OCI-M2 (cell line): ENCODE data around the gene TFCP2L1.

Source experiments
- DNase-seq: peaks from one replicate; lab custom pipeline; 2025; ENCODE audit not compliant: unreplicated experiment; lab: John Stamatoyannopoulos, UW

Gene TFCP2L1

DNA sequence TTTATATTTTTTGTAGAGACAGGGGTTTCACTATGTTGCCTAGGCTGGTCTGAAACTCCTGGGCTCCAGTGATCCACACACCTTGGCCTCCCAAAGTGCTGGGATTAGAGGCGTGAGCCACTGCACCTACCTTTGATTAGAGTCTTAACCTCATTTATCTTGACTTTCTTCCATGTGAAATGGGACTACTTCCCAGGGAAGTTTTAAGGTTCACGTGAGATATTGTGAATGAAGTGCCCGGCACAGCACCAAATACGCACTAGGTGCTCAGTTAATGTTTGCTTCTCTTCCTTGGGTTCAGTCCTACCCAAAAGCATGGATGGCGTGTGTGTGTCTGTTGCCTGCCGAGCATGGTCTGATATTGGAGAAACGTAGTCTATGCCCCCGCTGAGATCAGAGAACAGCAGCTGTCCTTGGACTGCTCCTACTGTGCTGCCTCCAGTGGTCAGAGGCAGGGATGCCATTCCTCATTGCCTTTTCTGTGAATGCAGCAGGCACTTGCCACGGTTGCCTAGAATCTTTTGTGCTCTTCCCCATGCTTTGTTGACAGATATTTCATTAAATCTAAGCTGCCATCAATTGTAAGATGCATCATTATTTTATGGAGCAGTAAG, 12.3 kb upstream of the TFCP2L1 start:
- DNase-seq, result no peak

GRCh38 chr2:121295911-121296650, 11.1 kb upstream of the TFCP2L1 start:
- no peak for DNase-seq

DNA sequence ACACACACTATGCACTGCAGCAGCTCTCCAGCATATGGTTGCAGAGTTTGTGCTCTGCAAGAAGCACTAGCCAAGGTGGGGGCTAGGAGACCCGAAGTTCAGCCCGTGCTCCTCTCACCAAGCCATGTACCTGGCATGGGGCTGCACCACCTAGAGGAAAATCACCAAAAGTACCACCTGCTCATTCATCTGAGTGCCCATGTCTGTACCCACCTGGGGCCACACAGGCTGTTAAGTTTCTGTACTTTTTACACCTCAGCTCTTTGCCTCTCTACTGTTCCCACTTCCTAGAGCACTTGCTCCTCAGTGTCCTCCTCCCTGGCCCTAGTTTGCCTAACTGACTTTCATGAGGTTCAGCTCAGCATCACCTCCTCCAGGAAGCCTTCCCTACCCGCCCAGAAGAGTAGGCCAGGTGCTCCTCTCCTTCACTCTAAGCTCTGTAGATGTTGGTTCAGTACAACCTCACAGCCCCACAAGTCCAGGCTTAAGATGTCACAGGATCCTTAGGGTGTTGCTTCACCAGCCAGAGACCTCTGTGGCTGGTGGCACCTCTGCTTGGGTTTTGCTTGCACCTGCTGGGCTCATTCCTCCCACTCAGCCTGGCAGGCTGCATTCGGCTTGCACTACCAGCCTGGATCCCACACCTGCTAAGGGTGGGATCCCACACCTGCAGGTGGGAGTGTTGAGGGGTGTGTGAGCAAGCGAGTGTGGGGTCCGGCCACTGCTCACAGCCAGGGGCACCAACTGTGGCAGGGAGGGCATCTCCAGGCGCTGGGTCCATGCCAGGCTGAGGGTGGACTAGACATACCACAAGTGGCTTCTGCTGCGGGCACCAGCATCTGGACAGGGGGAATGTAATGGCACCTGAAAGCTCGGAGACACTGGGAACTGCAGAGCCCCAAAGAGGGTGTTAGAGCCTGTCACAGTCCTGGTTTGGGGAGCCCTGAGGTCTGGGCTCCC, 10.2 kb upstream of the TFCP2L1 start:
- DNase-seq, result no peak

DNA sequence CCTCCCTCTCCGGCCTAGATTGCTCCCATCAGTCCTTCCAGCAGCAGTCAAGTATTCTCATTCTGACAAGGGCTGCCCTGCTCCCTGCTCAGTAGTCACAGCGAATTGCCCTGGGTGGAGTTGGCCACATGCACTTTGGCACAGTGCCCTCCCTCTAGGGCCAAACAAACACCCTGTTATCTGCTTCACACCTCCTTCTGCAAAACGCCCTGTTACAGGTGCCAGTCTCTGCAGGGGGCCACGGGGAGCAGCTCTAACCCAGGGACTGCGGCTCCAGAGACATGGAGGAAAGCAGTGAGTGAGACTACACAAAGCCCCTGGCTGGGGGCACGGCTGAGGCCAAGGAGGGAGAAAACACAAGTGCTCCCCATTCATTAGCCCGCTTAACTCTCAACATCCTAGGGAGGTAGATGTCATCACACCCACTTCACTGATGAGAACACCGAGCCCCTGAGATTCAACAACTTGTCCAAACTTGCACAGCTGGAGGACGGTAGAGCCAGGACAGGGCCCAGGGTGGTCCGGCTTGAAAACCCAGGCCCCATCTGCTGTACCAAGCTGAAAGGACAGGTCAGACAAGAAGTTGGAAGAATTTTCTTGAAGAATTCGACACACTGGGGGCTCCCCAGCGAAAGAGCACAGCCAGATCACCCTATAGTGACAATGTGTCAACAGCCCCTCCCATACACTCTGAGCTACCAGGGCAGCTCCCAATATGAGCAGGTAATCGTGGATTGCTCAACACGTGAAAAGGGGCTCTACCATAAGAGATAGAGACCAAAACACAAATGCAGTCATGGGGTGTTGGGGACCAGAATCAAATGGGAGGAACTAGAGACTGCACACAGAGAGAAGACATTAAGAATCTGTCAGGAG, 8.7 kb upstream of the TFCP2L1 start:
- no peak for DNase-seq

DNA sequence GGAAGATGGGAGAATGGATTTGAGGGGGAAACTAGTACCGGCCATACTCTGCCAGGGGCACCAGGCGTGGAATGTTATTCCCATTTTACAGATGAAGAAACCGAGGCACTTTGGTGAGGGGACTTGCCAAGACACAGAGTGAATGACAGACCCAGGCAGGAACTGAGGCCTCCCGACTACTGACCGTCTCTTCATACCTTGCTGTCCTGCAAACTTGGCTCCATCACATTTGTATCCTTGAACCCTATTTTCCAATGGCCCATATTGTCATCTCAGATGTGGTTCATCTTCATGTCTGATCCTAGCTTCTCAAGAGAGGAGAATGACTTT, 6.2 kb upstream of the TFCP2L1 start:
- DNase-seq, result no peak

- DNase-seq, result no peak
These were observed 4.3 kb upstream of the TFCP2L1 start for GRCh38 chr2:121289271-121289670.

DNA sequence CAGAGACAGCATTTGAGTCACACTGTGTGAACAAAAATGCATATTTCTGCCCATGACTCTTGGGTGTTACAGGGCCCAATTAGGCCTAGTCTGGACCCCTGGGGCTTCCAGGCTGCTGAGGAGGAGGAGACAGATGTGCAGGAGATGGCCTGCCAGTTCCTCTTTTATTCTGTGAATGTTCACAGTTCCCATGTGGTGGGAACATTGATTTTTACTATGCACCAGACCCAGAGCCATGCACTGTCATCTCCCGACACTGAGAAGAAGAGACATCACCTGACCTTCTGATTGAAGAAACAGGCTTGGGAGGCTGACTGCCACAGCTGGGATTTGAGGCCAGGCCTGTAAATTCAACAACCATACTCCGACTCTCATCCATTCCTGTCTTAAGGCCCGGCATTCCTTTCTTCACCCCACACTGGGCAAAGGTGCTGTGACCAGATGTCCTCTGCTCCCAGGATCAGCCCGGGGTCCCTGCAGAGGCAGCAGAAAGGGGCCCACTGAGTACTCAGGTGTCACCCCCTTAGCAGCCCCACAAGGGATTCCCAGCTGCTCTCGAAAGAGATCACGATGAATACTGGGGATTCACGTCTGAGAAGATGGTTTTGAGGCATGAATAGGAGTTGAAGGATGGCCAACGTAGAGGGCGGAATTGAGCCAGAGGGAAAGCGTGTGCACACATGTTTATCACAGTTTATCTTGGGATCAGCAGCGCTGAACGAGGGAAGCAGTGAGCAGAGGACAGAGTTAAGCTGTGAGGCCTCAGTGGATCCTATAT, 3.6 kb upstream of the TFCP2L1 start:
- no peak for DNase-seq

DNA sequence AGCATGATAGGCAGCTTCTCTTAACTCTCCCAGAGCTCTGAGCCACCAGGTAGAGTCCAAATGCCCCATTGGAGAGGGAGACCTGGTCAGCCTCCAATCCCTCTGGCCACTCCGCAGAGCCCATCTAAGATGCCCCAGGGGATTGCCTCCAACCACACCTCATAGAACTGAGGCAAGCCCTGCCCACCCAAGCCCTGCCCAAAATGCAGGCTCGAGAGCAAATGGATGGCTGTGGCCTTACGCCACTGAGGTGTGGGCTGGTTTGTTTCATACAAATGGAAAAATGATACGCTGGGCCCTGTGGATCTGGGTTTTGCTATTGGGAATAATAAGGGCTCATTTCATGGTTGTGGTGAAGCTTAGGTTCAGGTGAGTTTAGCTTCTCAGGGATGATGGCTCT, 3.0 kb upstream of the TFCP2L1 start:
- DNase-seq, result no peak

DNA sequence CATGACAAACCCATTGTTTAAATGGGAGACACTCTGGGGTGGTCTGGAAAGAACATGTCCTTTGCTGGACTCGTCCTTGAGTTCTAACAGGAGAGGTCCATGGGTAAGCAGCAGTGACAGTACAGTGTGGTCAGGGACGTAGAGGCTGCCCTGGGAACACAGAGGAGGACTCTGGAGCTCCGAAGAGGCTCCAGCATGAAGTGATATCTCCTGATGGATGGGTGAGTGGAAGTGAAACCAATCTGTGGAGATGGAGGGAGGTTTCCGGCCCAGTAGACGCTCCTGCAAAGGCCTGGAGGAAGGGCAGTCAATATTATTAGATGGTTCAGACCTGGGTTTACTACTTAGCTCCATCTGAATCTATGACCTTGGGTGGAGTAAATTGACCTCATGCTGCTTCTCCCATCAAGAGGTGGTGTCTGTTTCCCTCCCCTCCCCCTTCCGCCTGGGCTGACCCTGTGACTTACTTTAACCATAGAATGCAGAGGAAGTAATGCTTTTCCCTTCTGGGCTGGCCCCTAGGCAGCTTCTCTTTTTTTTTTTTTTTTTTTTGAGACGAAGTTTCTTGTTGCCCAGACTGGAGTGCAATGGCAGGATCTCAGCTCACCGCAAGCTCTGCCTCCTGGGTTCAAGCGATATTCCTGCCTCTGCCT, 2.3 kb upstream of the TFCP2L1 start:
- no peak for DNase-seq

DNA sequence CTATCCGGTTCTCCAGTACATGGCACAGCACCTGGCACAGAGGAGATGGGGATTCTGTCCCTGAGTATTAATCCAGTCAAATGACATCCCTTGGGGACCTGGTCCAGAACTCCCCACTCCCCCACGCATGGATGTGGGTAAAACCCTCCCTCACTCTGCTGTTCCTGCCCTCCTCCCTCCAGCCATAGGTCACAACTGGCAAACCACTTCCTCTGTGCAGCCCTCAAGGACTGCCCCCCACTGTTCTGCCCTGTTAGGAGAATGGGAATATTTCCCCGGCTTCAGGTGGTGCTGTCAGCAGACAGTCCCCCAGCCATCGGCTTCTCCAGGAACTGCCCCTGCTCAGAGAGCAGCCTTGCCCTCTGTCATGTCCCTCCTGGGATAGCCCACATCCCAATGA, 1.5 kb upstream of the TFCP2L1 start:
- no peak for DNase-seq

DNA sequence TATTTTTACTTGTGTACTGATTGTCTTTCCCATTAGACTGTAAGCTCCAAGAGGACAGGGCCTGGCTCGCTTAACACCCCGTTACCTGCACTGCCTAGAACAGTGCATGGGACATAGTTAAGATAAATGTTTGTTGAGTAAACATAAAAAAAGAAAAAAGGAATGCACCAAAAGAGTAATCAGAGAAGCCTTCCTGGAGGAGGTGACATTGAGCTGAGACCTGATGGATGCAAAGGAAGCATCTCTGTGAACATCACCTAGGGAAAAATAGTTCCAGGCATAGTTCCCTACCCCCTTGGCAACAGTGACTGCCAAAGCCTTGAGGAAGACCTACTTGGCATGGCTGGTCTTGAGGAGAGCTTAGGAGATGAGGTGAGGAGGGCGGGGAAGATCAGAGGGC, 924 bp upstream of the TFCP2L1 start:
- no peak for DNase-seq

DNA sequence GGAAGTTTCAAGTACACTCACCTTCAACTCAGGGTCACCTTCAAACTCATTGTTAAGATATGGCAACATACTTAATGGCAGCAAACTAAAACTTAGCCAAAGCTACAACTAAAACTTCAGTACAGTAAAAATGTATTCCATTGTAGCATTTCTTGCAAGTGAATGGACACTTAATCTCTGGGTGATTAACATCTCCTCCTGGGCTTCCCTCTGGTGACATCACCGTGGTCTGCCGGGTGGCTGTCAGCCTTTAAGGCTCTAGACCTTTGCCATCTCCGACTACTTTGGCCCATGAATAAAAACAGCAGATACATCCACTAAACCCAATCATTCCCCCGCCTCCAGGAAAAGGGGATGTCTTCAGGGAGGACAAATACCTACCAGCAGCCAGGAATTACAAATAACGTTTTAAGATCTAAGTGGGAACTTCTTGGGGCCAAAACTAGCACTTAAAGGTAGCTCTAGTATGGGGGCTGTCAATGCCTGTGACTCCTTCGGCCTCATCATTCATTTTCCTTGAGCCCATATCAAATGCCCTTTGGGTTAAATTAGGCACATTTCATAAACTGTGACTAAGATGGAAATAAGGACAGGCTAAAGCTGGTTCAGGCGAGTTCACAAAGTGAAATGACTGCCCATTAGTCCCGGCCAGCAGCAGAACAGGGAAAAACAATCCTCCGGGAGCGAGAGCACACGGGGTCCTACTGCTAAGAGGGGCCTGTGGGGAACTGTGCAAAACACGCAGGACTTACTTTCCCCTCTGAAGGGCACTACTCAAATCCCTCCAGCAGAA, 1.1 kb downstream of the TFCP2L1 start:
- no peak for DNase-seq

- DNase-seq, result no peak
These were observed 2.1 kb downstream of the TFCP2L1 start for GRCh38 chr2:121282800-121283385.

DNA sequence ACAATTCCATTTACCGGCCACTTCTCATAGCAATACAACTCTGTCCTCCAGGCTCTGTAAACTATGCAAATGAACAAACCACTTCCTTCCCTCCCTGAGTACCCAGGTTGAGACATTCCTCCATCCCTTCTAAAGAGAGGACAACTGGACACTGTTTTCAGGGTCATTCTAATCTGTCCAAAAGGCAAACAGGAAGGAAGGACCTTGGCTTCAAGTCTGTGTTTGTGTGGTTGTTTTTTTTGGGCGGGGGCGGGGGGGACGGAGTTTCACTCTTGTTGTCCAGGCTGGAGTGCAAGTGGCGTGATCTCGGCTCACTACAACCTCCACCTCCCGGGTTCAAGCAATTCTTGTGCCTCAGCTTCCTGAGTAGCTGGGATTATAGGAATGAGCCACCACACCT, 3.3 kb downstream of the TFCP2L1 start:
- DNase-seq, result no peak

DNA sequence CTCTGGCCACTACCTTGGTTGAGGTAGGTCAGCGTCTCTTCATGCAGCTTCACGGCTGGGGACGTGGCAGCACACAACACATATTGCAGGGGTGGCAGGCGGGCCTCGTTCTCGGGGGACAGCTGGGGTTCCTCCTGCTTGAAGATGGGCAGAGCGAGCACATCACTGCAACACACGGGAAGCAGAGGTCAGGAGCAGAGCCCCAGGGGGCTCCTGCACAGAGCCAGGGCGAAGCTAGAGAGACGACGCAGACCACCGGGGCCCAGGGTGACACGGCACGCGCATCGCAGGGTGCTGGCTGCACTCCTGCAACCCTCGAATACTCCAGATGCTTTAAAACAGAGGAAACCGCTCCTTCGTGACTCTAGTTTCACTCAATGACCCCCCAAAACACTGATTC, 3.9 kb downstream of the TFCP2L1 start:
- no peak for DNase-seq

DNA sequence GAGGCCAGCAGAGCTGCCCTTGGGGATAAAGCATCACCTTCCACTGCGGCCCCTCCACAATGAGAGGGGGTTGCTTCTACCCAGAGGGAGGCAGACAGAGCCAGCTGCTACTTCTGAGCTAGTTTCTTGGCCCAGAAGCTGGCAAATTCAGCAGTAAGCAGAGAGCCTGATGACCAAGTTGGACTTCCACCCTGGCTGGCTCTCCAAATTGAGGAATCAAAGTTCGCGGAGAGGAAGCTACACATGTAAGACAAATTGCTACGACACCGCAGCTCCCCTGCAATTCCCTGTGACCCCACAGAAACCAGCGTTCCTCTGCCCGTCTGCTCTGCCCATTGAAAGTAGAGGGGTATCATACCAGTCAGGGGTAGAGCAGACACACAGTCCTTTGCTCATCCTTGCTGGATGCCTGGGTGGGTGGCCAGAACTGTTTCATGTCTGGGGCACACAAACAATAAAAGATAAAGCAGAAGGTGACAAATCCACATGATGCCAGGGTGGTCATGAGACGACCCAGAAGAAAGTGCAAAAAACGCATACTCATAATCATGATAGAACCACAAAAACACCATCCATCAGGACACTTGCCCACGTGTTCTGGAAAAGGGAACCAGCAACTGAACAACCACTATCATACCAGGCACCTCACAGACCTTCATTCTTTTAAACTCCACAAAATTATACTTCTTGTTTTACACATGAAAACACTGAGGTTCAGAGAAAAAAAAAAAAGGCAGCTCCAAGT, 5.4 kb downstream of the TFCP2L1 start:
- no peak for DNase-seq

DNA sequence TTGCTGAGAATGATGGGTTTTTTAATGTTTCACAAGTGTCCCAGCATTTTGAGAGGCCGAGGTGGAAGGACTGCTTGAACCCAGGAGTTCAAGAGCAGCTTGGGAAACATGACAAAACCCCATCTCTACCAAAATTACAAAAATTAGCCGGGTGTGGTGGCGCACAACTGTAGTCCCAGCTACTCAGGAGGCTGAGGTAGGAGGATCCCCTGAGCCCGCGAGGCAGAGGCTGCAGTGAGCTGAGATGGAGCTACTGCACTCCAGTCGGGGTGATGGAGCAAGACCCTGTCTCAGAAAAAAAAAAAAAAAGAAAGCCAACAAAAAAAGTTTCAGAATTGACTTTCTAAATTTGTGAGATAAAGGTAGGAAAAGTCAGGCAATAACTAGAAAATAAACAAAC, 8.7 kb downstream of the TFCP2L1 start:
- no peak for DNase-seq

GRCh38 chr2:121273116-121273515, 11.9 kb downstream of the TFCP2L1 start:
- DNase-seq, result no peak
